SU-DHL-6 (cell line): ENCODE data around the gene LTBP4.
A peak's percentile ranks its signal among the peaks of the same experiment; 100 is the strongest.

Experiments
- H2AFZ ChIP-seq: fragments of 200-600 bp; sonication (generic); 2 replicates; pipeline ENCODE4 v1.6.1; 2014; ENCODE audit warnings: low read depth, mild to moderate bottlenecking, moderate library complexity, mixed read lengths, antibody characterized with exemption, low read length; ENCODE audit not compliant: severe bottlenecking
- H3F3A ChIP-seq: fragments of 200-600 bp; shearing (Covaris generic); 2 replicates; pipeline ENCODE4 v1.6.0; 2016; ENCODE audit warnings: antibody characterized with exemption, mild to moderate bottlenecking; ENCODE audit not compliant: insufficient read depth
- H3K27ac ChIP-seq: fragments of 200-600 bp; sonication (generic); 2 replicates; pipeline ENCODE4 v1.5.1; 2016; ENCODE audit warnings: low read depth, mild to moderate bottlenecking, low read length, moderate library complexity, mixed read lengths
- H3K27me3 ChIP-seq: fragments of 200-600 bp; sonication (generic), shearing (Covaris generic); 2 replicates; pipeline ENCODE4 v1.6.0; 2014; ENCODE audit warnings: mild to moderate bottlenecking, low read length
- H3K36me3 ChIP-seq: fragments of 200-600 bp; sonication (generic); 2 replicates; pipeline ENCODE4 v1.6.1; 2014; ENCODE audit warnings: mild to moderate bottlenecking, low read length, mixed read lengths
- H3K4me2 ChIP-seq: fragments of 300-600, 200-600 bp; shearing (Covaris generic), sonication (generic); 2 replicates; pipeline ENCODE4 v1.6.0; 2014; ENCODE audit warnings: low read length, low read depth, mild to moderate bottlenecking; ENCODE audit not compliant: poor library complexity, severe bottlenecking
- H3K4me3 ChIP-seq: fragments of 200-600 bp; sonication (generic); 2 replicates; pipeline ENCODE4 v1.5.1; 2014; ENCODE audit warnings: antibody characterized with exemption, low read length, mild to moderate bottlenecking, mixed read lengths; ENCODE audit not compliant: insufficient read depth, poor library complexity, severe bottlenecking
- H3K79me2 ChIP-seq: fragments of 200-600 bp; sonication (generic); 2 replicates; pipeline ENCODE4 v1.6.1; 2014; ENCODE audit warnings: mild to moderate bottlenecking, low read length, moderate library complexity; ENCODE audit not compliant: insufficient read depth
- H3K9ac ChIP-seq: fragments of 200-600 bp; sonication (generic); 2 replicates; pipeline ENCODE4 v1.7.0; 2014; ENCODE audit warnings: mild to moderate bottlenecking, low read length
- H3K9me2 ChIP-seq: fragments of 200-600 bp; sonication (generic); replicated peaks from 2 replicates; pipeline ENCODE4 v1.6.1; 2014; ENCODE audit warnings: low read length; ENCODE audit not compliant: insufficient read depth
- H3K9me3 ChIP-seq: fragments of 200-600 bp; sonication (generic); 2 replicates; pipeline ENCODE4 v1.6.1; 2014; ENCODE audit warnings: low read length, mixed read lengths; ENCODE audit not compliant: insufficient read depth
- H4K20me1 ChIP-seq: fragments of 200-600 bp; sonication (generic); 2 replicates; pipeline ENCODE4 v1.6.1; 2014; ENCODE audit warnings: low read depth, mild to moderate bottlenecking, antibody characterized with exemption, low read length, moderate library complexity, mixed read lengths
- CTCF ChIP-seq: fragments of 200-600 bp; sonication (generic); IDR thresholded peaks from one replicate; pipeline ENCODE4 v1.5.1; 2017; ENCODE audit warnings: antibody characterized with exemption, mild to moderate bottlenecking, low read length, moderate library complexity; ENCODE audit not compliant: insufficient read depth, poor library complexity, severe bottlenecking
- EZH2phosphoT487 ChIP-seq: fragments of 200-600 bp; sonication (generic), shearing (Covaris generic); conservative IDR thresholded peaks from 2 replicates; pipeline ENCODE4 v1.6.1; 2018; ENCODE audit warnings: mild to moderate bottlenecking, antibody characterized with exemption, low read length, moderate library complexity, mixed read lengths

LTBP4 gene

GRCh38 chr19:40613690-40614621 lies 12.8 kb downstream of the LTBP4 start:
- Histone ChIP-seq H2AFZ (peak overlapping the region; percentile 93), H3K36me3 (no peaks in the 10 kb centered on the region), H3K4me2 (peak overlapping the region; percentile 84), H3F3A (0 out of 2 replicates have a peak, but pooled peaks cover 6% of the 10 kb centered on the region), H3K4me3 (peak overlapping the region; percentile 72), H3K27me3 (no peaks in the 10 kb centered on the region), H3K9me3 (no peaks in the 10 kb centered on the region), H3K27ac (peak overlapping the region; percentile 37), H3K79me2 (no peaks in the 10 kb centered on the region), H3K9me2 (no peaks in the 10 kb centered on the region), H4K20me1 (no peaks in the 10 kb centered on the region), H3K9ac (peak overlapping the region; percentile 67)
- TF ChIP-seq EZH2phosphoT487 (no peak), CTCF (no peak)

GRCh38 chr19:40614622-40615411 lies 13.6 kb downstream of the LTBP4 start:
- H4K20me1 ChIP-seq: no peaks in the 10 kb centered on the region
- H3K9me2 ChIP-seq: no peaks in the 10 kb centered on the region
- H3K36me3 ChIP-seq: no peaks in the 10 kb centered on the region
- TF ChIP-seq CTCF (no peak), EZH2phosphoT487 (no peak)
- H3K27me3 ChIP-seq: no peaks in the 10 kb centered on the region
- H3K4me3 ChIP-seq: peak overlapping the region; percentile 72
- no peak overlapping the region for H3K27ac ChIP-seq
- H2AFZ ChIP-seq: peak overlapping the region; percentile 93
- H3K9me3 ChIP-seq: no peaks in the 10 kb centered on the region
- H3K79me2 ChIP-seq: no peaks in the 10 kb centered on the region
- H3F3A ChIP-seq: 0 out of 2 replicates have a peak, but pooled peaks cover 6% of the 10 kb centered on the region
- peak overlapping the region; percentile 84 for H3K4me2 ChIP-seq
- H3K9ac ChIP-seq: peak overlapping the region; percentile 67

- Histone ChIP-seq H3K9me3 (no peaks in the 10 kb centered on the region), H3K4me3 (no peak overlapping the region), H3K4me2 (no peak overlapping the region), H3F3A (no peaks in the 10 kb centered on the region), H3K9me2 (no peaks in the 10 kb centered on the region), H2AFZ (no peak overlapping the region), H3K9ac (no peak overlapping the region), H4K20me1 (no peaks in the 10 kb centered on the region), H3K36me3 (no peaks in the 10 kb centered on the region), H3K27me3 (no peaks in the 10 kb centered on the region), H3K79me2 (no peaks in the 10 kb centered on the region), H3K27ac (no peak overlapping the region)
- TF ChIP-seq CTCF: no peak
- TF ChIP-seq EZH2phosphoT487: no peak
These were observed 15.0 kb downstream of the LTBP4 start for GRCh38 chr19:40616178-40616577.
